HUES6 (cell line): ENCODE data around the gene CTSS.
"Not testable (repeated sequence)": the region's sequence is repeated elsewhere in the genome, so short reads cannot be mapped to it uniquely, and the experiment has no call there.

Experiments used
- H3K27ac ChIP-seq: 2 replicates; pipeline ENCODE4 v1.7.0; 2013; ENCODE audit warnings: low read depth, mild to moderate bottlenecking, low read length, inconsistent platforms
- H3K27me3 ChIP-seq: 2 replicates; pipeline ENCODE4 v1.6.1; 2013; ENCODE audit warnings: low read length; ENCODE audit not compliant: control insufficient read depth, insufficient read depth
- H3K36me3 ChIP-seq: 2 replicates; pipeline ENCODE4 v1.6.1; 2013; ENCODE audit warnings: low read length; ENCODE audit not compliant: control insufficient read depth, insufficient read depth
- H3K4me1 ChIP-seq: 2 replicates; pipeline ENCODE4 v1.6.1; 2013; ENCODE audit warnings: low read length; ENCODE audit not compliant: control insufficient read depth, insufficient read depth
- H3K4me3 ChIP-seq: 2 replicates; pipeline ENCODE4 v1.5.1; 2013; ENCODE audit warnings: low read depth, low read length
- H3K9ac ChIP-seq: one replicate; pipeline ENCODE4 v1.6.1; 2013; ENCODE audit warnings: mild to moderate bottlenecking, low read length
- H3K9me3 ChIP-seq: 2 replicates; pipeline ENCODE4 v1.6.1; 2013; ENCODE audit warnings: low read depth, low read length; ENCODE audit not compliant: control insufficient read depth, insufficient read depth

The CTSS gene

DNA sequence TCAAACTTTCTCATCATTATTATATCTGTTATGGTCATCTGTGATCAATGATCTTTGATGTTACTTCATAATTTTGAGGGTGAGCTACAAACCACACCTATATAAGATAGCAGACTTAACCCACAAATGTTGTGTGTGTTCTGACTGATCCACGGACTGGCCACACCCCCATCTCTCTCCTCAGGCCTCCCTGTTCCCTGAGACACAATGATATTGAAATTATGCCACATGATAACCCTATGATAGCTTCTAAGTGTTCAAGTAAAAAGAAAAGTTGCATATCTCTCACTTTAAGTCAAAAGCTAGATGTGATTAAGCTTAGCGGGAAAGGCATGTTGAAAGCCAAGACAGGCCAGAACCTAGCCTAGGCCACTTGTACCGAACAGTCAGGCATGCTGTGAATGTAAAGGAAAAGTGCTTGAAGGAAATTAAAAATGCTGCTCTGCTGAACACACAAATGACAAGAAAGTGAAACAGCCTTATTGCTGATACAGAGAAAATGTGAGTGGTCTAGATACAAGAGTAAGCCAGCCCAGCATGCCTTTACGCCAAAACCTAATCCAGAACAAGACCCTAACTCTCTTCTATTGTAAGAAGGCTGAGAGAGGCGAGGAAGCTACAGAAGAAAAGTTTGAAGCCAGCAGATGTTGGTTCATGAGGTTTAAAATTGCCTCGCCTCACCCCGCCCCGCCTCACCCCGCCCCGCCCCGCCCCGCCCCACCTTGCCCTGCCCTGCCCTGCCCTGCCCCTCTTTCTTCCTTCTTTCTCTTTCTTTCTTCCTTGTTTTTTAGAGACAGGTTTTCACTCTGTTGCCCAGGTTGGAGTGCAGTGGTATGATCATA, 16.5 kb downstream of the CTSS start:
- H3K27ac ChIP-seq = no peak overlapping the region
- H3K9ac ChIP-seq = no peak overlapping the region
- H3K36me3 ChIP-seq = no peaks in the 10 kb centered on the region
- H3K4me1 ChIP-seq = no peaks in the 10 kb centered on the region
- no peak overlapping the region for H3K4me3 ChIP-seq
- no peaks in the 10 kb centered on the region for H3K27me3 ChIP-seq
- no peaks in the 10 kb centered on the region for H3K9me3 ChIP-seq

DNA sequence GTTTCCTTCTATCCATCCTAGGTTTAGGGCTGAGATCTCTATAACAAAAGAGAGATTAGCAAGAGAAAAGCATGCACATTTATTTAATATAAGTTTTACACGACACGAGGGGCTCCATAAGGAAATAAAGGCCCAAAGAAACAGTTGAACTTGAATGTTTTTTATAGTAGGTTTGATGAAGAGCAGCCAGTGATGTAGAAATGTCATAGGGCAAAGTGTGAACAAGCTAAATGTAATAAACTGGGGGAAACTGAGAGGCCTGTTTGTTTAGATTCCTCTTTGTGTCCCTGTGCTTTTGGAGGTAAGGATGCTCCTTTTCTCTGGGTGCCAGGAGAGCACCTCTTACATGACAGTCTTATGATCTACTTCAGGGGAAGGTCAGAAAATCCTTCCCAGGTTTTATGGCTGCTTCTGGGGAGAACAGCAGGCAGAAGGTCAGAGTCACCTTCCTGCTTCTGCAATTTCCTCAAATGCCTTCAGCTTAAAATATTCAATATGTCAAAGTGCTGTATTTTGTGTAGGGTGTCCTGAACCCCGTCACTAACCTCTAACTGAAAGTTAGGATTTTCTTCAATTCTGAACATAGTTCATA, 35.4 kb downstream of the CTSS start:
- Histone ChIP-seq H3K4me3 (no peak overlapping the region), H3K36me3 (no peaks in the 10 kb centered on the region), H3K9ac (no peak overlapping the region), H3K27ac (no peak overlapping the region), H3K9me3 (peaks cover 7% of the 10 kb centered on the region), H3K27me3 (no peaks in the 10 kb centered on the region), H3K4me1 (no peaks in the 10 kb centered on the region)

DNA sequence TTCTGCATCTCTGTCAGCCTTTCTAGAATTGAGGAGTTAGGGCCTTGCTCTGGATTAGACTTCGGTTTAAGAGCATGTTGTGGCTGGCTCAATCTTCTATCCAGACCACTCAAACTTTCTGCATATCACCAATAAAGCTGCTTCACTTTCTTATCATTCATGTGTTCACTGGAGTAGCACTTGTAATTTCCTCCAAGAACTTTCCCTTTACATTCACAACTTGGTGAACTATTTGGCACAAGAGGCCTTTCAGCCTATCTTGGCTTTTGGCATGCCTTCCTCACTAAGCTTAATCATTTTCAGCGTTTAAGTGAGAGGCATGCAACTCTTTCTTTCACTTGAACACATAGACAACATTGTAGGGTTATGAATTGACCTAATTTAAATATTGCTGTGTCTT, 41.2 kb downstream of the CTSS start:
- H3K27me3 ChIP-seq = no peaks in the 10 kb centered on the region
- no peaks in the 10 kb centered on the region for H3K36me3 ChIP-seq
- no peaks in the 10 kb centered on the region for H3K9me3 ChIP-seq
- no peak overlapping the region for H3K9ac ChIP-seq
- H3K27ac ChIP-seq = no peak overlapping the region
- H3K4me3 ChIP-seq = no peak overlapping the region
- H3K4me1 ChIP-seq = no peaks in the 10 kb centered on the region

DNA sequence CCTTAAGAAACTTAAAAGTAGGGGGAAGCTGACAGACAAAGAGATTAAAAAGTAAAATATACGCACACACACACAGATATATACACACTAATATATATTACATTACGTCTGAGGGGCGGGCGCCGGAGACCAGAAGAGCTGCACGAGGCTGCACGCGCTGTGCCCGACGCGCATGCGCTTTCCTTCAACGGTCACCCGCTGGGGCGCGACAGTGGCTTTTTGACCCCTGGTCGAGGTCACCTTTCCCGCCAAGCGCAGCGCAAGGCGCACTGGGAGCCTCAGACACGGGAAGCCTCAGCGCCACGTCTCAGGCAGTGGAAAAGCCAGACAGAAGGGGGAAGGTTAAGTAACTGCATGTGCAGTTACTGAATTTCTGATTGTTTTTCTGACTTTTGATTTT, 44.9 kb downstream of the CTSS start, which contains the start of gene HORMAD1:
Gene HORMAD1 (minus strand): TSS at position 193 of the 400 bp plus-strand sequence. CDS start 1,390 bp downstream, outside the sequence.
- H3K4me1 ChIP-seq = no peaks in the 10 kb centered on the region
- H3K4me3 ChIP-seq = no peak within 1 kb of the TSS
- no peaks in the 10 kb centered on the region for H3K27me3 ChIP-seq
- H3K9me3 ChIP-seq = no peaks in the 10 kb centered on the region
- H3K9ac ChIP-seq = no peak within 1 kb of the TSS
- H3K27ac ChIP-seq = no peak within 1 kb of the TSS
- H3K36me3 ChIP-seq = no peaks in the 10 kb centered on the region

DNA sequence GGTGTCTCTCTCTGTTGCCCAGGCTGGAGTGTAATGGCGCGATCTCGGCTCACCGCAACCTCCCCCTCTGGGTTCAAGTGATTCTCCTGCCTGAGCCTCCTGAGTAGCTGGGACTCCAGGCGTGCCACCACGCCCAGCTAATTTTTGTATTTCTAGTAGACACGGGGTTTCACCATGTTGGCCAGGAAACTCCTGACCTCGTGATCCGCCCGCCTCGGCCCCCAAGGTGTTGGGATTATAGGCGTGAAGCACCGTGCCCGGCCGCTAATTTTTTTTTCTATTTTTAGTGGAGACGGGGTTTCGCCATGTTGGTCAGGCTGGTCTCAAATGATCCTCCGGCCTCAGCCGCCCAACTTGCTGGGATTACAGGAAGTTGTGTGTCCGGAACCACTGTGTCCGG, 45.5 kb downstream of the CTSS start:
- H3K27me3 ChIP-seq = no peaks in the 10 kb centered on the region

DNA sequence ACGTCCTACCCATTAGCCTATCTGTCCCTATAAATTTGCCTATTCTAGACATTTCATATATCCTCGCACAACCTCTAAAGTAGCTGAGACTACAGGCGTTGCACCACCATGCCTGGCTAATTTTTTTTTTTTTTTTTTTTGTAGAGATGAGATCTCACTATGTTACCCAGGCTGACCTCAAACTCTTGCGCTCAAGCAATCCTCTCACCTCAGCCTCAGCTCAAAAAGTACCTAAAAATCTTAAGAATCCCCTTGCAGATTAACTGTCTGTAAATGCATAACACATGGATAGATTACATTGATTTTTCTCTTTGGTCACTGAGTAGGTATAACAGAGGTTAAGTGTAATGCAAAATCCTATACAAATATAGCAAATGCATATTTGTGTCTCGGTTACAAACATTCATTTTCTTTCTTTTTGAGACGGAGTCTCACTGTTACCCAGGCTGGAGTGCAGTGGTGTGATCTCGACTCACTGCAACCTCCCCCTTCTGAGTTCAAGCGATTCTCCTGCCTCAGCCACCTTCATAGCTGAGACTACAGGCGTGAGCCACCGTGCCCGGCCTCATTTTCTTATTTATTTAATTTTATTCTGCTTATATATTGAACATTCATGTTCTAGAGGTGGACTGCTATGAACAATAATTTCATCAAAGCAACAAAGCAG, 47.2 kb downstream of the CTSS start:
- Histone ChIP-seq H3K27me3 (no peaks in the 10 kb centered on the region), H3K9me3 (no peaks in the 10 kb centered on the region), H3K4me3 (no peak overlapping the region), H3K9ac (no peak overlapping the region), H3K27ac (no peak overlapping the region), H3K36me3 (no peaks in the 10 kb centered on the region), H3K4me1 (no peaks in the 10 kb centered on the region)

More for the DNA sequence above, 45.5 kb downstream of the CTSS start:
- Histone ChIP-seq H3K4me3 (no peak overlapping the region), H3K27ac (no peak overlapping the region), H3K9me3 (no peaks in the 10 kb centered on the region), H3K9ac (no peak overlapping the region), H3K4me1 (no peaks in the 10 kb centered on the region), H3K36me3 (no peaks in the 10 kb centered on the region)

DNA sequence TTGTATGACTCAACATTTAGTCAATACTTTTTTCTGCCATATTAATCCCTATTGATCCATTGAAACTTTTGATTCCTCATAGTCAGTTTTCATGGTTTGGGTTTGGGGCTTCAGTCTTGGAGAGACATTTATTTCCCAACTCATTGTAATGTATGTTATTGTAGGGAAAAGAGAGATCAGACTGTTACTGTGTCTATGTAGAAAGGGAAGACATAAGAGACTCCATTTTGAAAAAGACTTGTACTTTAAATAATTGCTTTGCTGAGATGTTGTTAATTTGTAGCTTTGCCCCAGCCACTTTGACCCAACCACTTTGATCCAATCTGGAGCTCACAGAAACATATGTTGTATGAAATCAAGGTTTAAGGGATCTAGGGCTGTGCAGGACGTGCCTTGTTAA, 56.5 kb downstream of the CTSS start:
- not testable (repeated sequence) for H3K9me3 ChIP-seq, H3K27me3 ChIP-seq

DNA sequence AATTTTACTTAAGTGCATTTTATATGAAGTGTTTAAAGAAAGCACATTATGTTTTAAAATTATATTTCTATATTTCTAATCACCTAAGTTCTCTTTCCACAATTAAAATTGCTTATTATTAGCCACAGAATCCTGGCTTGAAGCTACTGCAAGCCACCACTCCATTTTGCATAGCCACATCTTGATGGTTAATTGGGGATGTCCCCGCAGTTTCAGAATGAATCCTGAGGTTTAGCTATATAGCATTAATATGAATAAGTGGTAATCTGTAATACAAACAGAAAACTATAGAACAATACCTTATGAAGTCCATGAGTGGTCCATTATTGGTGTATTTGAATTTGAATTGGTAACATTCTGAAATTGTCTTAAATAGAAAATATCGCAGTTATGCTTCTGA, 57.0 kb downstream of the CTSS start:
- no peaks in the 10 kb centered on the region for H3K36me3 ChIP-seq
- no peak overlapping the region for H3K4me3 ChIP-seq
- H3K9me3 ChIP-seq = no peaks in the 10 kb centered on the region
- H3K9ac ChIP-seq = no peak overlapping the region
- no peaks in the 10 kb centered on the region for H3K4me1 ChIP-seq
- H3K27ac ChIP-seq = no peak overlapping the region
- no peaks in the 10 kb centered on the region for H3K27me3 ChIP-seq

More for the DNA sequence above, 56.5 kb downstream of the CTSS start:
- not testable (repeated sequence) for H3K27ac ChIP-seq, H3K4me1 ChIP-seq, H3K36me3 ChIP-seq, H3K4me3 ChIP-seq, H3K9ac ChIP-seq

DNA sequence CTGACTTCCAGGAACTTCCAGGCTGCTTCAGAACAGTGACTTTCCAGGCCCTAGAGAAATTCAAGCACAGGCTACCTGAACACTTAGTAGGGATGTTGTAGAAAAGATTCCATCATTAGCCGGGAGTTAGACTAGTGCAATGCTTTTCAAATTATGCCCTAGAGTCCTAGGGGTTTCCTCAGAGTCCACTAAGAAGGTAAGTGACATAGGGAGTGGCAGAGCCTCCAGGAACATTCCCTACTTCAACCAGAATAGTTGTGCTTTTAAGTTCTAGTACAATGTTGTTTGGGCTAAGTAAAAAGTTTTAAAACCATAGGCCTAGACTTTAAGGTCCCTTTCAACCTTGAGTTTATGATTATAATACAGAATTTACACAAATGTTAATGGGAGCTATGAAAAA, 59.5 kb downstream of the CTSS start:
- no peaks in the 10 kb centered on the region for H3K27me3 ChIP-seq
- H3K4me1 ChIP-seq = no peaks in the 10 kb centered on the region
- H3K36me3 ChIP-seq = no peaks in the 10 kb centered on the region
- H3K9me3 ChIP-seq = no peaks in the 10 kb centered on the region
- H3K27ac ChIP-seq = no peak overlapping the region
- H3K9ac ChIP-seq = no peak overlapping the region
- no peak overlapping the region for H3K4me3 ChIP-seq

DNA sequence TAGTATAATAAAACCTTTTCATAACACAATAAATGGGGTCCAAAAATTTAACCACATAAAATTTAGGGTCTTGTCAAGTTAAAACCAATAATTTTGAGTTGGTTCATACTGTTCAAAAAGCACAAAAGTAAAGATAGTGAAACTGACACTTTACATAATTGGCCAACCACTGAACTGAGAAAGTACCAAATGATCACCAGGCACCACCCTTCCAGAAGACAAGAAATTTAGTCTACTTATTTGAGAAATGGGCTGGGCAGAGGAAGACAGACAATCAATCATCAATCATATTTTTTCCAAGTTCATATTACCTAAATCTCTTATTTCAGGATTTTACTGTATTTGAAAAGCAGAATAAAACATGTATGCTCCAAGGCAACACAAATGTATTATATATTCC, 62.2 kb downstream of the CTSS start:
- Histone ChIP-seq H3K27me3 (no peaks in the 10 kb centered on the region), H3K4me3 (no peak overlapping the region), H3K9ac (no peak overlapping the region), H3K4me1 (no peaks in the 10 kb centered on the region), H3K27ac (no peak overlapping the region), H3K36me3 (no peaks in the 10 kb centered on the region), H3K9me3 (no peaks in the 10 kb centered on the region)
